Hepatocyte (in vitro differentiated cells): ENCODE results near the gene DSCAML1.

Source experiments
- CTCF ChIP-seq: fragments of 200-600 bp; sonication (generic); IDR thresholded peaks from 2 replicates; pipeline ENCODE4 v1.5.1; 2016; ENCODE audit warnings: antibody characterized with exemption, mild to moderate bottlenecking; ENCODE audit not compliant: poor library complexity
- EZH2 ChIP-seq: fragments of 200-600 bp; sonication (generic); IDR thresholded peaks from 2 replicates; pipeline ENCODE4 v1.6.1; 2016; ENCODE audit warnings: antibody characterized with exemption, mild to moderate bottlenecking, borderline replicate concordance

GRCh38 chr11:117569911-117570310 is 227.1 kb downstream of the DSCAML1 start:
- TF ChIP-seq CTCF, result no peak
- no peak for TF ChIP-seq EZH2
